Panc1 (cell line): ENCODE results near the gene CNBD2. TPM values are rescaled to one million over a fixed set of nuclear protein-coding genes. Genes with fewer than 3 reads are reported as not detected.

Experiments used
- ATAC-seq: fragments of 200-7000 bp; cut with Tn5 transposase; 2 replicates; pipeline ENCODE4 v1.9.1; 2020; ENCODE audit warnings: mild to moderate bottlenecking, moderate library complexity
- BruUV-seq: library from RNA; stranded (reverse); fragments of 400-500 nt; replicated peaks from 2 replicates; lab custom pipeline; 2021; lab: Mats Ljungman, UMichigan
- CTCF ChIA-PET: fragments of 300-600 bp; sonication (Branson Sonifier 250); formaldehyde crosslinking; loops from one replicate; lab custom pipeline; 2022; ENCODE audit warnings: antibody characterized with exemption; lab: Charles Lee
- POLR2A ChIA-PET: fragments of 300-600 bp; sonication (Branson Sonifier 250); formaldehyde crosslinking; loops from one replicate; lab custom pipeline; 2022; ENCODE audit warnings: antibody characterized with exemption; lab: Charles Lee
- DNase-seq: peaks from one replicate; pipeline ENCODE4 v3.0.0-alpha.2; 2010; ENCODE audit warnings: low read depth, low spot score
- H3K27ac ChIP-seq: 2 replicates; pipeline ENCODE4 v1.5.1; 2011; ENCODE audit warnings: mild to moderate bottlenecking, low read length, inconsistent platforms
- H3K27me3 ChIP-seq: fragments of 200-500 bp; sonication (Bioruptor generic); 2 replicates; pipeline ENCODE4 v1.6.0; 2014; ENCODE audit warnings: low read length, inconsistent platforms; ENCODE audit not compliant: control insufficient read depth, insufficient read depth
- H3K36me3 ChIP-seq: fragments of 200-500 bp; sonication (Bioruptor generic); 2 replicates; pipeline ENCODE4 v1.5.1; 2014; ENCODE audit warnings: inconsistent platforms, mild to moderate bottlenecking, low read length, moderate library complexity; ENCODE audit not compliant: control insufficient read depth, insufficient read depth
- H3K4me1 ChIP-seq: 2 replicates; pipeline ENCODE4 v1.5.1; 2011; ENCODE audit warnings: inconsistent platforms, mild to moderate bottlenecking, low read length, moderate library complexity; ENCODE audit not compliant: control insufficient read depth, insufficient read depth
- H3K4me3 ChIP-seq, 2 experiments: 2 replicates each; pipeline ENCODE4 v1.5.1; 2011 to 2012; ENCODE audit warnings: low read depth in 2 of 2, low read length in 2 of 2, mild to moderate bottlenecking in 2 of 2, inconsistent platforms in 1 of 2, moderate library complexity in 1 of 2
- H3K9me3 ChIP-seq: fragments of 200-500 bp; sonication (Bioruptor generic); 2 replicates; pipeline ENCODE4 v1.5.1; 2014; ENCODE audit warnings: low read depth, mild to moderate bottlenecking, inconsistent platforms, low read length, moderate library complexity; ENCODE audit not compliant: control insufficient read depth, insufficient read depth
- CTCF ChIP-seq: fragments of 450-650 bp; IDR thresholded peaks from 2 replicates; pipeline ENCODE4 v1.5.1; 2017; ENCODE audit warnings: mild to moderate bottlenecking
- POLR2AphosphoS5 ChIP-seq: IDR thresholded peaks from 2 replicates; pipeline ENCODE4 v1.6.1; 2012; ENCODE audit warnings: mild to moderate bottlenecking, low read depth, low read length, moderate library complexity
- REST ChIP-seq, 2 experiments: IDR thresholded peaks; 2 replicates each; pipeline ENCODE4 v1.6.1; 2011 to 2012; ENCODE audit warnings: low read depth in 2 of 2, control low read depth in 1 of 2, low read length in 1 of 2, mild to moderate bottlenecking in 1 of 2, moderate library complexity in 1 of 2; ENCODE audit not compliant: insufficient read depth in 1 of 2
- SIN3A ChIP-seq: IDR thresholded peaks from 2 replicates; pipeline ENCODE4 v1.6.1; 2012; ENCODE audit warnings: low read depth, mild to moderate bottlenecking, low read length, moderate library complexity, borderline replicate concordance; ENCODE audit not compliant: insufficient read depth
- TCF7L2 ChIP-seq: IDR thresholded peaks from 2 replicates; pipeline ENCODE4 v1.6.1; 2011; ENCODE audit warnings: mild to moderate bottlenecking, low read depth, low read length, inconsistent platforms
- in situ Hi-C: cut with HindIII; loops from 2 replicates; pipeline ENCODE4 v1.10.0; 2016; ENCODE audit warnings: low sequenced_read_pairs, low pct_unique_long_range_greater_than_20kb
- intact Hi-C: fragments of 100-400 bp; cut with micrococcal nuclease; formaldehyde crosslinking; loops from one replicate; pipeline ENCODE4 v1.10.0; 2022; ENCODE audit not compliant: unreplicated experiment
- total RNA-seq: library from RNA; stranded (reverse); gene quantifications from one replicate; pipeline ENCODE4 v1.2.1, GENCODE V29; 2021; ENCODE audit not compliant: unreplicated experiment

Gene CNBD2
- total RNA-seq, 1 experiment from 2014 or later = 3.7 TPM

DNA sequence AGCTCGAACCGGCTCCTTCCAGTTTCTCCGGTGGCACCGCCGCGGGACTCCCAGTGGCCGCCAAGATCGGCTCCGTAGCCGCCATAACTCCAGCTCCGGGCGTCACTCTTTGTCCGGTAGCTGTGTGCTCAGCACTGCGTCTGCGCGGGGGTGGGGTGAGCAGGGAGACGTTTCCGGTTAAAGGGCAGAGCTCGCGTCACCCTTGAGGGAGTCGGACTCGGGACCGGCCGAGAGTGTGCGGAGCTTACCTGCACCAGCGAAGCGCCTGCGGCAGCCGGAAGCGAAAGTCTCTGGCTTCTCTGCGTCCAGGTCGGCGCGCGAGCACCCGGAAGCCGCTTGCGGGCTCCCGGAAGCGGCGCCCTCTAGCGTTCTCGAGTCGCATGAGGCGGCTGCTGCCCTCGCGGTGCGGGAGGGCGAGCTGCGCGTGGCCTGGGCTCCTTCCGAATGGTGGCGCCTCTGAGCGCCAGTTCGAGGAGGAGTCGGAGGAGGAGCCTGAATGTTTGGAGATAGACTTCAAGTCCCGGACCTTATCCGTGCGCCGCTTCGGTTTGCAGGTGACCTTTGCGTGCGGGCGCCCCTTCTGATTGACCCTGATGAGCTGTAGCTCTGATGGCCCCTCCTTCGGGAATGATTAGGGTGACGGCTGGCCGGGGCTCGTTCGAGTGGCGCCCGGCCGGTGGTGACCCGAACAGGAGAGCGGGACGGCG is 14.0 kb upstream of the CNBD2 start, which contains the start of gene SCAND1:
Gene SCAND1 (minus strand): TSS at position 303 of the 707 bp plus-strand sequence. CDS start 218 bp downstream, at position 85.
- ATAC-seq (peak; percentile 95), DNase-seq (peak; percentile 93)
- Histone ChIP-seq H3K4me3 (peak within 1 kb of the TSS; percentile 85 to 95), H3K9me3 (no peaks in the 10 kb centered on the region), H3K27me3 (no peaks in the 10 kb centered on the region), H3K27ac (peak within 1 kb of the TSS; percentile 92), H3K36me3 (no peaks in the 10 kb centered on the region), H3K4me1 (peaks cover 8% of the 10 kb centered on the region)
- CTCF ChIA-PET = interaction anchor here (0.6 to 2.0 kb wide), 4 partner anchors 12 to 170 kb away, joined by 4 to 11 read pairs (median 8); no protein-coding TSS in a partner anchor
- POLR2A ChIA-PET = interaction anchor here (0.6 to 0.9 kb wide), 2 partner anchors 109 to 212 kb away, joined by 3 read pairs; partner anchors contain the start of gene RBM39
- TF ChIP-seq CTCF (peak; percentile 100), TCF7L2 (0 out of 2 replicates have a peak, but pooled peaks have one; percentile 16), SIN3A (no peak; the same call in 1 of the 2 replicates), REST (IDR thresholded peaks at IDR 0.05; ENCODE audit: insufficient read depth in 1 of 2, low read depth in 2 of 2, low read length in 1 of 2) (no peak), POLR2AphosphoS5 (peak; percentile 84)
- in situ Hi-C loops (no loop called here), intact Hi-C loops (no loop called here)
- no TSS peak for BruUV-seq

DNA sequence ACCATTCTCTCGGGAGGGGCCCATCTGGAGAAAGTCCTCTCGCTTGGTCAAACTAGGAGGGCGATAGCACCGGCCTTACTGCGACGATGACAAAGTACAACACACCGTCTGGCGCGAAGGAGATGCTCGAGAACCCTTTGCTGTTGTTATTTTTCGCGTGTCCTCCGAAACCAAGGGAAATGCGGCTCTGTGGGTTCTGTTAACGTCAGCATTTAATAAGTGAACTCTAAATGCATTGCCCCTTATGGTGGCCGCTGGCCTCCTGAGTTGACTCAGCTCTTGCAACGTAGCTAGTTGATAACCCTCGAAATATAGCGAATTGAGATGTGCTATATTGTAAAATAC is 13.5 kb upstream of the CNBD2 start:
- CTCF ChIA-PET = interaction anchor here (2.0 kb wide), 1 partner anchor 38 kb away, joined by 11 read pairs; no protein-coding TSS in a partner anchor
- no peak for DNase-seq
- intact Hi-C loops = no loop called here

More for the DNA sequence above, 13.5 kb upstream of the CNBD2 start:
- Histone ChIP-seq H3K36me3 (no peaks in the 10 kb centered on the region), H3K9me3 (no peaks in the 10 kb centered on the region), H3K4me1 (peaks cover 8% of the 10 kb centered on the region), H3K4me3 (peak overlapping the region; percentile 85 to 95), H3K27ac (peak overlapping the region; percentile 92), H3K27me3 (no peaks in the 10 kb centered on the region)
- ATAC-seq = peak; percentile 64
- in situ Hi-C loops = no loop called here
- TF ChIP-seq POLR2AphosphoS5 (no peak), CTCF (no peak), TCF7L2 (no peak), REST (IDR thresholded peaks at IDR 0.05; ENCODE audit: insufficient read depth in 1 of 2, low read depth in 2 of 2, low read length in 1 of 2) (no peak), SIN3A (no peak)
- POLR2A ChIA-PET = interaction anchor here (0.9 kb wide), 1 partner anchor 213 kb away, joined by 3 read pairs; the partner anchor contains the start of gene RBM39
- BruUV-seq = TSS peak; percentile 83
